ENCODE data around the gene SLC22A6. TPM values are rescaled to one million over a fixed set of nuclear protein-coding genes. Genes with fewer than 3 reads are reported as not detected.
A peak's percentile ranks its signal among the peaks of the same experiment; 100 is the strongest.

Gene SLC22A6
- not detected for total RNA-seq

GRCh38 chr11:62984451-62984991 lies at the start of gene SLC22A6:
Gene SLC22A6, minus strand, starts transcription at chr11:62984967. Its CDS starts 277 bp downstream, at chr11:62984690.
- no peak for DNase-seq
- Mint-ChIP-seq H3K27me3 (ENCODE audit: low read depth) (peaks cover 10% of the 10 kb centered on the region), H3K4me3 (no peak within 1 kb of the TSS), H3K36me3 (ENCODE audit: insufficient read depth) (no peaks in the 10 kb centered on the region), H3K4me1 (ENCODE audit: low read depth) (no peaks in the 10 kb centered on the region), H3K9me3 (no peaks in the 10 kb centered on the region)
- ATAC-seq: no peak

GRCh38 chr11:63032457-63032856 lies 47.7 kb upstream of the SLC22A6 start:
- Mint-ChIP-seq H3K9me3 (no peaks in the 10 kb centered on the region), H3K4me3 (no peak overlapping the region)
- no peak for ATAC-seq

GRCh38 chr11:63023841-63024648 lies 39.3 kb upstream of the SLC22A6 start:
- no peaks in the 10 kb centered on the region for H3K36me3 Mint-ChIP-seq (ENCODE audit: insufficient read depth)

More at GRCh38 chr11:63032457-63032856, 47.7 kb upstream of the SLC22A6 start:
- H3K36me3 Mint-ChIP-seq (ENCODE audit: insufficient read depth): no peaks in the 10 kb centered on the region
- H3K27me3 Mint-ChIP-seq (ENCODE audit: low read depth): peaks cover 33% of the 10 kb centered on the region
- no peak for DNase-seq
- H3K4me1 Mint-ChIP-seq (ENCODE audit: low read depth): no peaks in the 10 kb centered on the region

GRCh38 chr11:63023222-63023814 lies 38.6 kb upstream of the SLC22A6 start:
- no peak overlapping the region for H3K4me3 Mint-ChIP-seq
- peaks cover 29% of the 10 kb centered on the region for H3K27me3 Mint-ChIP-seq (ENCODE audit: low read depth)
- DNase-seq (no peak), ATAC-seq (no peak)
- peaks cover 4% of the 10 kb centered on the region for H3K4me1 Mint-ChIP-seq (ENCODE audit: low read depth)
- no peaks in the 10 kb centered on the region for H3K9me3 Mint-ChIP-seq
- H3K36me3 Mint-ChIP-seq (ENCODE audit: insufficient read depth): no peaks in the 10 kb centered on the region

More at GRCh38 chr11:63023841-63024648, 39.3 kb upstream of the SLC22A6 start:
- Mint-ChIP-seq H3K27me3 (ENCODE audit: low read depth) (peaks cover 27% of the 10 kb centered on the region), H3K4me3 (no peak overlapping the region), H3K4me1 (ENCODE audit: low read depth) (peaks cover 4% of the 10 kb centered on the region), H3K9me3 (no peaks in the 10 kb centered on the region)
- ATAC-seq (peak; percentile 85 to 86), DNase-seq (peak; percentile 89)

- no peak for ATAC-seq
- H3K4me3 Mint-ChIP-seq: no peak overlapping the region
- H3K9me3 Mint-ChIP-seq: no peaks in the 10 kb centered on the region
- no peak for DNase-seq
- H3K4me1 Mint-ChIP-seq (ENCODE audit: low read depth): peaks cover 4% of the 10 kb centered on the region
- no peaks in the 10 kb centered on the region for H3K36me3 Mint-ChIP-seq (ENCODE audit: insufficient read depth)
- peaks cover 29% of the 10 kb centered on the region for H3K27me3 Mint-ChIP-seq (ENCODE audit: low read depth)
Measured at GRCh38 chr11:63022441-63022840, 37.7 kb upstream of the SLC22A6 start.

GRCh38 chr11:63020671-63021291 lies 36.0 kb upstream of the SLC22A6 start:
- peaks cover 26% of the 10 kb centered on the region for H3K27me3 Mint-ChIP-seq (ENCODE audit: low read depth)
- no peaks in the 10 kb centered on the region for H3K9me3 Mint-ChIP-seq
- H3K36me3 Mint-ChIP-seq (ENCODE audit: insufficient read depth): no peaks in the 10 kb centered on the region
- DNase-seq (no peak), ATAC-seq (peak in 1 of 2 donors; percentile 29)
- peaks cover 4% of the 10 kb centered on the region for H3K4me1 Mint-ChIP-seq (ENCODE audit: low read depth)
- no peak overlapping the region for H3K4me3 Mint-ChIP-seq

- DNase-seq: no peak
- peaks cover 4% of the 10 kb centered on the region for H3K4me1 Mint-ChIP-seq (ENCODE audit: low read depth)
- ATAC-seq: no peak
- H3K4me3 Mint-ChIP-seq: no peak overlapping the region
- no peaks in the 10 kb centered on the region for H3K9me3 Mint-ChIP-seq
- no peaks in the 10 kb centered on the region for H3K36me3 Mint-ChIP-seq (ENCODE audit: insufficient read depth)
- peaks cover 29% of the 10 kb centered on the region for H3K27me3 Mint-ChIP-seq (ENCODE audit: low read depth)
Measured at GRCh38 chr11:63019506-63019905, 34.7 kb upstream of the SLC22A6 start.

GRCh38 chr11:63017306-63017974 lies 32.7 kb upstream of the SLC22A6 start:
- no peak overlapping the region for H3K4me3 Mint-ChIP-seq
- no peak for DNase-seq
- no peaks in the 10 kb centered on the region for H3K4me1 Mint-ChIP-seq (ENCODE audit: low read depth)
- peaks cover 25% of the 10 kb centered on the region for H3K27me3 Mint-ChIP-seq (ENCODE audit: low read depth)
- ATAC-seq: no peak
- no peaks in the 10 kb centered on the region for H3K9me3 Mint-ChIP-seq
- no peaks in the 10 kb centered on the region for H3K36me3 Mint-ChIP-seq (ENCODE audit: insufficient read depth)

- no peaks in the 10 kb centered on the region for H3K36me3 Mint-ChIP-seq (ENCODE audit: insufficient read depth)
- ATAC-seq (no peak), DNase-seq (no peak)
- no peak within 1 kb of the TSS for H3K4me3 Mint-ChIP-seq
- H3K4me1 Mint-ChIP-seq (ENCODE audit: low read depth): no peaks in the 10 kb centered on the region
- H3K27me3 Mint-ChIP-seq (ENCODE audit: low read depth): peaks cover 22% of the 10 kb centered on the region
- H3K9me3 Mint-ChIP-seq: no peaks in the 10 kb centered on the region
Measured at GRCh38 chr11:63015521-63016215, 30.9 kb upstream of the SLC22A6 start, which contains the start of gene SLC22A8. Gene SLC22A8, minus strand, starts transcription at chr11:63015841. Its CDS starts 883 bp downstream, at chr11:63014958.

GRCh38 chr11:63014408-63015055 lies 29.8 kb upstream of the SLC22A6 start:
- ATAC-seq: no peak
- no peak for DNase-seq
- H3K4me1 Mint-ChIP-seq (ENCODE audit: low read depth): no peaks in the 10 kb centered on the region
- H3K36me3 Mint-ChIP-seq (ENCODE audit: insufficient read depth): no peaks in the 10 kb centered on the region
- H3K9me3 Mint-ChIP-seq: no peaks in the 10 kb centered on the region
- H3K27me3 Mint-ChIP-seq (ENCODE audit: low read depth): peaks cover 22% of the 10 kb centered on the region
- no peak overlapping the region for H3K4me3 Mint-ChIP-seq

- Mint-ChIP-seq H3K36me3 (ENCODE audit: insufficient read depth) (no peaks in the 10 kb centered on the region), H3K27me3 (ENCODE audit: low read depth) (peaks cover 14% of the 10 kb centered on the region), H3K9me3 (no peaks in the 10 kb centered on the region), H3K4me3 (no peak overlapping the region), H3K4me1 (ENCODE audit: low read depth) (no peaks in the 10 kb centered on the region)
- no peak for ATAC-seq
- DNase-seq: no peak
Measured at GRCh38 chr11:63012839-63013238, 28.1 kb upstream of the SLC22A6 start.

- H3K36me3 Mint-ChIP-seq (ENCODE audit: insufficient read depth): no peaks in the 10 kb centered on the region
- no peak for ATAC-seq
- peaks cover 12% of the 10 kb centered on the region for H3K27me3 Mint-ChIP-seq (ENCODE audit: low read depth)
- DNase-seq: no peak
- H3K9me3 Mint-ChIP-seq: no peaks in the 10 kb centered on the region
- no peaks in the 10 kb centered on the region for H3K4me1 Mint-ChIP-seq (ENCODE audit: low read depth)
- no peak overlapping the region for H3K4me3 Mint-ChIP-seq
Measured at GRCh38 chr11:63012430-63012829, 27.7 kb upstream of the SLC22A6 start.

GRCh38 chr11:63010934-63011439 lies 26.2 kb upstream of the SLC22A6 start:
- H3K4me3 Mint-ChIP-seq: no peak overlapping the region
- DNase-seq (no peak), ATAC-seq (no peak)
- no peaks in the 10 kb centered on the region for H3K9me3 Mint-ChIP-seq
- H3K4me1 Mint-ChIP-seq (ENCODE audit: low read depth): no peaks in the 10 kb centered on the region
- peaks cover 10% of the 10 kb centered on the region for H3K27me3 Mint-ChIP-seq (ENCODE audit: low read depth)
- H3K36me3 Mint-ChIP-seq (ENCODE audit: insufficient read depth): no peaks in the 10 kb centered on the region
